ENCODE results near the gene CCNYL1. TPM values are rescaled to one million over a fixed set of nuclear protein-coding genes. Genes with fewer than 3 reads are reported as not detected.

The CCNYL1 gene
- total RNA-seq, 2 experiments from 2014 or later, result 4.2 to 24.2 TPM

DNA sequence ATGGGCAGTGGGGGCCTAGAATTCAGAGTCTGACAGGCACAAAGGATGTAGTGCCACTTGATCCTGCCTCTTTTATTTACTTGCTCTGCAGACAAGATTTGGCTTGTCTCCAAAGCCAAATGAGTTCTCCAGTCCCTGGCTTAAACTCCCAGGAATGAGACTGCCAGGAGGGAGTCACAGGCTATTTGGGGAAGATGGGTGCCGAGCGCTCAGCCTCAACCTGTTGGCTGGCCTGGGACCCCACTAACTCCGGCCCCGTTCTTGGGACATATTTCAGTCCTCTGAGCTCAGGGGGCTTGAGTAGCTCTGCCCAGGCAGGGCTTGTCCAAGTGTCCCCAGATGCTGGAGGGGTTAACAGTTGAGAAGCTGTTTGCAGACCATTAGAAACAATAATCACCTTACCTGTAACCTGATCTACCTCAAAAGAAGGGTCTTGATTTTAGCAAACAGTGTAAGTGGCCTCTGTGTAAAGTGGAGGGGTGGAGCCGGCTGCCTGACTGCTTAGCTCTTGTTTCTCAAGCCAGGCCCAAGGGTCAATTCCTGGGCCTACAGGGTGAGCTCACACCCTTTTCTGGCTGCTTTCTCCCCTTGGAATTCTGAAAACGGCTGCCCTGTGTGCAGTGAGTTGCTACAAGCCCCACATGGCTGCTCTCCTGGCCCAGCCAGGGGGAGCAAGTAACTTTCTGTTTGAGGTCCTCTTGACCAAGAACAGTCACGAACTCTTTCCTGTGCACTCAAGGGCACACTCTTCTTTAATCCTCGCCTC lies 85.3 kb downstream of the CCNYL1 start:
- Histone ChIP-seq H2AFZ (ENCODE audit: low read length) (no peak overlapping the region), H3K4me1 (ENCODE audit: insufficient read depth, low read length, poor library complexity, severe bottlenecking) (peaks cover 3% of the 10 kb centered on the region), H3K9me2 (ENCODE audit: insufficient read depth, low read length) (no peaks in the 10 kb centered on the region), H3K27ac (ENCODE audit: low read depth, low read length, poor library complexity, severe bottlenecking) (no peak overlapping the region), H3K36me3 (ENCODE audit: insufficient read depth, low read length) (no peaks in the 10 kb centered on the region), H3K79me2 (ENCODE audit: insufficient read depth, low read depth, low read length) (no peaks in the 10 kb centered on the region), H3K4me3 (ENCODE audit: low read depth, low read length, poor library complexity, severe bottlenecking) (no peak overlapping the region), H3K4me2 (ENCODE audit: low read length) (no peak overlapping the region), H4K20me1 (ENCODE audit: insufficient read depth, low read length) (no peaks in the 10 kb centered on the region), H3K9me3 (ENCODE audit: low read length) (no peaks in the 10 kb centered on the region)
- no peak for DNase-seq (ENCODE audit: low spot score)
- TF ChIP-seq CTCF (conservative IDR thresholded peaks at IDR 0.05; ENCODE audit: low read length) (no peak), EZH2phosphoT487 (IDR thresholded peaks at IDR 0.05; ENCODE audit: borderline replicate concordance, low read depth, low read length) (no peak)
- BruUV-seq (replicated peaks), result no TSS peak
- ChIA-PET POLR2A (interaction anchor here (0.7 kb wide), 1 partner anchor 14 kb away, joined by 5 read pairs; no protein-coding TSS in a partner anchor), CTCF (ENCODE audit: unreplicated experiment) (no interaction called here)
- intact Hi-C loops (cut with micrococcal nuclease; ENCODE audit: unreplicated experiment), result no loop called here

GRCh38 chr2:207801259-207801658 lies 89.8 kb downstream of the CCNYL1 start:
- no TSS peak for BruUV-seq (replicated peaks)
- intact Hi-C loops (cut with micrococcal nuclease; ENCODE audit: unreplicated experiment), result no loop called here
- no peak for DNase-seq (ENCODE audit: low spot score)
- Histone ChIP-seq H3K4me2 (ENCODE audit: low read length) (no peak overlapping the region), H4K20me1 (ENCODE audit: insufficient read depth, low read length) (no peaks in the 10 kb centered on the region), H2AFZ (ENCODE audit: low read length) (no peak overlapping the region), H3K9me2 (ENCODE audit: insufficient read depth, low read length) (no peaks in the 10 kb centered on the region), H3K9me3 (ENCODE audit: low read length) (no peaks in the 10 kb centered on the region), H3K79me2 (ENCODE audit: insufficient read depth, low read depth, low read length) (no peaks in the 10 kb centered on the region), H3K4me3 (ENCODE audit: low read depth, low read length, poor library complexity, severe bottlenecking) (no peak overlapping the region), H3K27ac (ENCODE audit: low read depth, low read length, poor library complexity, severe bottlenecking) (no peak overlapping the region), H3K36me3 (ENCODE audit: insufficient read depth, low read length) (no peaks in the 10 kb centered on the region), H3K4me1 (ENCODE audit: insufficient read depth, low read length, poor library complexity, severe bottlenecking) (no peaks in the 10 kb centered on the region)
- ChIA-PET CTCF (ENCODE audit: unreplicated experiment) (no interaction called here), POLR2A (interaction anchor here (0.7 kb wide), 1 partner anchor 7 kb away, joined by 4 read pairs; no protein-coding TSS in a partner anchor)
- TF ChIP-seq EZH2phosphoT487 (IDR thresholded peaks at IDR 0.05; ENCODE audit: borderline replicate concordance, low read depth, low read length), result no peak
- TF ChIP-seq CTCF (conservative IDR thresholded peaks at IDR 0.05; ENCODE audit: low read length), result no peak

DNA sequence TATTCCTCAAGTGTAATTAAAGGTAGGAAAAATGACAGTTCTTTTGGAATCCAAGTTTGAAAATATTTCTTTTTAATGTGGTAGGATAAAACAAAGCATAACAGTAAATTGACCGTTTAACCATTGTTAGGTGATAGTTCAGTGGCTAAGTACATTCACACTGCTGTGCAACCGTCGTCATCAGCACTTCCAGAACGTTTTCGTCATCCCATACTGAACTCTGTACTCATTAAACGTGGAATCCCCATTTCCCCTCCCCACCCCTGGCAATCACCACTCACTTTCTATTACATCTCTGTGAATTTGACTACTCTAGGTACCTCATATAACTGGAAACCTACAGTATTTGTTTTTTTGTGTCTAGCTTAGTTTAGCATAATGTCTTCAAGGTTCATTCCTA lies 91.2 kb downstream of the CCNYL1 start:
- DNase-seq (ENCODE audit: low spot score), result no peak
- no peak overlapping the region for H3K4me3 ChIP-seq (ENCODE audit: low read depth, low read length, poor library complexity, severe bottlenecking)
- CTCF ChIA-PET (ENCODE audit: unreplicated experiment), result no interaction called here
- no peaks in the 10 kb centered on the region for H3K4me1 ChIP-seq (ENCODE audit: insufficient read depth, low read length, poor library complexity, severe bottlenecking)
- intact Hi-C loops (cut with micrococcal nuclease; ENCODE audit: unreplicated experiment), result no loop called here
- TF ChIP-seq EZH2phosphoT487 (IDR thresholded peaks at IDR 0.05; ENCODE audit: borderline replicate concordance, low read depth, low read length) (no peak), CTCF (conservative IDR thresholded peaks at IDR 0.05; ENCODE audit: low read length) (no peak)
- no peaks in the 10 kb centered on the region for H3K79me2 ChIP-seq (ENCODE audit: insufficient read depth, low read depth, low read length)
- no peaks in the 10 kb centered on the region for H3K36me3 ChIP-seq (ENCODE audit: insufficient read depth, low read length)
- no peaks in the 10 kb centered on the region for H4K20me1 ChIP-seq (ENCODE audit: insufficient read depth, low read length)
- H3K4me2 ChIP-seq (ENCODE audit: low read length), result no peak overlapping the region
- no TSS peak for BruUV-seq (replicated peaks)
- H2AFZ ChIP-seq (ENCODE audit: low read length), result no peak overlapping the region
- H3K27ac ChIP-seq (ENCODE audit: low read depth, low read length, poor library complexity, severe bottlenecking), result no peak overlapping the region
- no peaks in the 10 kb centered on the region for H3K9me3 ChIP-seq (ENCODE audit: low read length)
- no peaks in the 10 kb centered on the region for H3K9me2 ChIP-seq (ENCODE audit: insufficient read depth, low read length)
- POLR2A ChIA-PET, result interaction anchor here (0.7 kb wide), 2 partner anchors 20 to 364 kb away, joined by 3 read pairs; no protein-coding TSS in a partner anchor
